ENCODE data around the gene PTPN6. TPM values are rescaled to one million over a fixed set of nuclear protein-coding genes. Genes with fewer than 3 reads are reported as not detected.

PTPN6 gene
- total and polyA plus RNA-seq, 9 of the 15 experiments (the other 6 are each of a cell fraction or from before 2014, with no cell fraction given): 1.5 to 5.1 (median 3.9) TPM

- Histone ChIP-seq H3K27ac (ENCODE audit: extremely low read depth, low read depth, low read length) (peak overlapping the region; percentile 67; the same call in 2 of the 3 replicates), H3K4me3 (peak overlapping the region; percentile 68), H3K9me1 (ENCODE audit: control insufficient read depth, insufficient read depth, low read length) (no peaks in the 10 kb centered on the region), H2AFZ (ENCODE audit: low read depth, low read length) (peak overlapping the region; percentile 98; the same call in 1 of the 2 replicates), H3K9ac (ENCODE audit: insufficient read depth in 1 of 2, low read depth in 2 of 2, low read length in 2 of 2) (peak overlapping the region; percentile 79 to 85; a peak in 3 of 4 replicates), H3K4me1 (replicated peaks in 1 of 2; ENCODE audit: control insufficient read depth in 2 of 2, insufficient read depth in 2 of 2, low read length in 2 of 2) (peaks cover 11 to 15% of the 10 kb centered on the region in 2 experiments; a peak in 4 of 5 replicates), H3K4me2 (ENCODE audit: insufficient read depth, low read length) (peak overlapping the region; percentile 96), H3K36me3 (ENCODE audit: control insufficient read depth, insufficient read depth, low read length) (no peaks in the 10 kb centered on the region), H3K27me3 (ENCODE audit: control insufficient read depth in 2 of 2, insufficient read depth in 2 of 2, low read length in 2 of 2) (no peaks in the 10 kb centered on the region), H3K9me3 (replicated peaks; ENCODE audit: control insufficient read depth, insufficient read depth, low read depth, low read length) (no peaks in the 10 kb centered on the region; the same call in 1 of the 2 replicates), H3K79me2 (ENCODE audit: control insufficient read depth, insufficient read depth, low read length) (no peaks in the 10 kb centered on the region), H4K20me1 (replicated peaks; ENCODE audit: control insufficient read depth, insufficient read depth, low read length) (no peaks in the 10 kb centered on the region)
- DNase-seq (ENCODE audit: extremely low read depth in 1 of 4, low spot score in 3 of 4): peak in 1 of 4 experiments; percentile 22
- WGBS (ENCODE audit: insufficient coverage, low coverage, missing lambda C conversion rate): 5% methylated on average over 5 of the region's 5 CpGs
- ChIA-PET POLR2A (interaction anchor here (0.6 to 1.5 kb wide), 6 partner anchors 36 to 325 kb away, joined by 3 to 6 read pairs (median 3); no protein-coding TSS in a partner anchor), CTCF (ENCODE audit: low intra/inter-chr PET ratio) (no interaction called here)
- no TSS peak for BruUV-seq (replicated peaks)
- intact Hi-C loops (cut with micrococcal nuclease): no loop called here
- TF ChIP-seq ZNF639 (CRISPR knock-in tag; conservative IDR thresholded peaks at IDR 0.05 in 1 of 2, IDR thresholded peaks at IDR 0.05 in 1 of 2) (no peak), DMBX1 (CRISPR knock-in tag; IDR thresholded peaks at IDR 0.05; ENCODE audit: borderline replicate concordance) (no peak), ATF7 (IDR thresholded peaks at IDR 0.05) (no peak), BHLHE40 (IDR thresholded peaks at IDR 0.05; ENCODE audit: low read length) (0 out of 2 replicates have a peak, but pooled peaks have one; percentile 20), CBFA2T3 (IDR thresholded peaks at IDR 0.05) (peak; percentile 33; the same call in 1 of the 2 replicates), YBX1 (IDR thresholded peaks at IDR 0.05) (0 out of 2 replicates have a peak, but pooled peaks have one; percentile 12), ARNT (IDR thresholded peaks at IDR 0.05) (peak in 1 of 2 experiments; percentile 99; a peak in 2 of 4 replicates), ZNF282 (CRISPR knock-in tag; IDR thresholded peaks at IDR 0.05) (no peak), SFPQ (IDR thresholded peaks at IDR 0.05; ENCODE audit: low read depth, low read length) (no peak), STAT6 (CRISPR knock-in tag; IDR thresholded peaks at IDR 0.05) (no peak), CTCF (IDR thresholded peaks at IDR 0.05 in 2 of 3, conservative IDR thresholded peaks at IDR 0.05 in 1 of 3; ENCODE audit: insufficient read depth in 2 of 3, low read depth in 1 of 3, low read length in 3 of 3) (no peak)
- no peak for ATAC-seq
- in situ Hi-C loops (cut with MboI): no loop called here
- FAIRE-seq: no peak
Measured at GRCh38 chr12:6905414-6906040, 45.6 kb upstream of the PTPN6 start.

Measured in K562 (cell line).